Panc1 (cell line): ENCODE results near the gene LRP1B.

ENCODE experiments used
- POLR2AphosphoS5 ChIP-seq: IDR thresholded peaks from 2 replicates; pipeline ENCODE4 v1.6.1; 2012; ENCODE audit warnings: mild to moderate bottlenecking, low read depth, low read length, moderate library complexity
- TCF7L2 ChIP-seq: IDR thresholded peaks from 2 replicates; pipeline ENCODE4 v1.6.1; 2011; ENCODE audit warnings: mild to moderate bottlenecking, low read depth, low read length, inconsistent platforms
- TF ChIP-seq, protein P1 (sequence below): fragments of 450-650 bp; IDR thresholded peaks from 2 replicates; pipeline ENCODE4 v1.5.1; 2017; ENCODE audit warnings: mild to moderate bottlenecking

DNA sequence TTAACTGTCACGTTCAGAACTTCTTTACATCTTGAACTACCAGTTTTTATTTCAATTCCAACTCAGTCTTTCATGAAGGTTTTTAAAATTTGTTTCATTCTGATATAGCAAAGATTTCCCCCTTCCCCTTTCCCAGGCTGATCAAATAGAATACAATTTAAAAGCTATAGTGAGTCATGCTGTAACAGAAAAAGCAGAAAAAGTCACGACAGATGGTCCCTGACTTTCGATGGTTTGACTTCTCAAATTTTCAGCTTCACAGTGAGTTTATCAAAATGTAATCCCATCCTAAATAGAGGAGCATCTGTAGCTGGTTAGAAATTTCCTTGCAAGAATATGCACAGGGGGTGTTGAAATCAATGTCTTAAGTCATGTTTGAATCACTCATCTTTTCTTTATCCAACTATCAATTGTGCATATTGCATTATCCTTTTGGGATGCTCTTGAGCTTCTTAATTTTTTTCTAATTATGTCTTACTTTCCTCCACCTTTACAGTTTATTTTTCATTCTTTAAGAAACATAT lies 500.3 kb downstream of the LRP1B start:
- TF ChIP-seq, protein P1, sequence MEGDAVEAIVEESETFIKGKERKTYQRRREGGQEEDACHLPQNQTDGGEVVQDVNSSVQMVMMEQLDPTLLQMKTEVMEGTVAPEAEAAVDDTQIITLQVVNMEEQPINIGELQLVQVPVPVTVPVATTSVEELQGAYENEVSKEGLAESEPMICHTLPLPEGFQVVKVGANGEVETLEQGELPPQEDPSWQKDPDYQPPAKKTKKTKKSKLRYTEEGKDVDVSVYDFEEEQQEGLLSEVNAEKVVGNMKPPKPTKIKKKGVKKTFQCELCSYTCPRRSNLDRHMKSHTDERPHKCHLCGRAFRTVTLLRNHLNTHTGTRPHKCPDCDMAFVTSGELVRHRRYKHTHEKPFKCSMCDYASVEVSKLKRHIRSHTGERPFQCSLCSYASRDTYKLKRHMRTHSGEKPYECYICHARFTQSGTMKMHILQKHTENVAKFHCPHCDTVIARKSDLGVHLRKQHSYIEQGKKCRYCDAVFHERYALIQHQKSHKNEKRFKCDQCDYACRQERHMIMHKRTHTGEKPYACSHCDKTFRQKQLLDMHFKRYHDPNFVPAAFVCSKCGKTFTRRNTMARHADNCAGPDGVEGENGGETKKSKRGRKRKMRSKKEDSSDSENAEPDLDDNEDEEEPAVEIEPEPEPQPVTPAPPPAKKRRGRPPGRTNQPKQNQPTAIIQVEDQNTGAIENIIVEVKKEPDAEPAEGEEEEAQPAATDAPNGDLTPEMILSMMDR: no peak
- no peak for TF ChIP-seq POLR2AphosphoS5
- TF ChIP-seq TCF7L2: no peak
